ENCODE results near the gene GFOD2. TPM values are rescaled to one million over a fixed set of nuclear protein-coding genes. Genes with fewer than 3 reads are reported as not detected.
A peak's percentile ranks its signal among the peaks of the same experiment; 100 is the strongest.

The GFOD2 gene
- total and polyA plus RNA-seq, 7 donors = 8.0 to 17.3 (median 11.3) TPM

DNA sequence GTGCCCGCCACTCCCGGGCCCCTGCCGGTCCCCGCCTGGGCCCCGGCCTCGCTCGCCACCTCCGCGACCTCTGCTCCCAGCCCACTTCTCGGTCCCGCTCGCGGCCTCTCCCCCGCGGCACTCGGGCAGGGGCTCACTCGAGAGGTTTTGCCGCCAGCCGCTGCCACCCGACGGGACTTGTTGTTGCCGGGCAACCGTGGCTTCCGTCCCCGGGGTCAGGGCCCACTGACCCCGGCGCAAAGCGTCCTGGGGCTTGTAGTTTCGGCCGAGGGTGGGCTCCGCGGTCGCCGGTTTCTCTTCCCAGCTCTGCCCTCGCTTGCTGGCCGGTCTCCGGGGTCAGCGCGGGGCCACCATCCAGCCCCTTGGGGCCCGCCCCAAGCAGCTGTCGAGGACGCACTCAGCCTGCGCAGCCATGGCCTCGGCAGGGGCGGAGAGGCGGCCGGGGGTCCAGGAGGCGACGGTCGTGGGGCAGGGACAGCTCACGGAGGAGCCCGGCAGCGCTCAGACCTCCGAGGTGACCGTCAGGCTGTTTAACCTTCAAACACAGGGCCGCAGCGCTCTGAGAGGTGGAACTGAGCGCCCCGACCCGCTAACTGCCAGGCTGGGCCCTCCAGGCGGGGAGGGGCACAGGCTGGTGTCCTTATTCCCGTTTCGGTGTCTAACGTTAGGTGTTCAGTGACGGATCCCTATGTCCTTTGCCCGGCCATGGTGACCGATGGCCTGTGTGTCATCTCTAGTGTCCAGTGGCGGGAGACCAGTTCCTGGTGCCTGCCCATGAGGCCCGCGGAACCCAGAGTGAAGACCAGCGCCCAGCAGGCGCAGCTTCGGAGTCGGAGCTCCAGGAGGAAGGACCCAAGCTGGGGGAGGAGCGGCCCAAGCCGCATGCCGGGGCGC lies 52.3 kb downstream of the GFOD2 start, which contains the start of the genes C16orf86 and ENKD1:
C16orf86 (plus strand) TSS at position 256 of the 894 bp plus-strand sequence; CDS start at position 413, 157 bp downstream.
ENKD1 (minus strand) TSS at position 192 of the 894 bp plus-strand sequence. CDS start 308 bp downstream, outside the sequence.
- Histone ChIP-seq H3K4me1 (peaks cover 14% of the 10 kb centered on the region), H3K27ac (peak within 1 kb of the TSS; percentile 90), H3K4me3 (peak within 1 kb of the TSS; percentile 88), H3K36me3 (ENCODE audit: insufficient read depth in 1 of 2, low read depth in 1 of 2) (peaks cover 0 to 28% of the 10 kb centered on the region in 2 donors), H3K27me3 (ENCODE audit: insufficient read depth in 3 of 3, low read length in 2 of 3) (no peaks in the 10 kb centered on the region), H3K9me3 (no peaks in the 10 kb centered on the region)
- ATAC-seq (peak; percentile 69 to 81 (median 76)), DNase-seq (peak; percentile 88 to 93)
- WGBS, 3 donors = 5 to 10% (median 6%) methylated on average over 54 to 78 of the region's 78 CpGs
- TF ChIP-seq, protein P1, sequence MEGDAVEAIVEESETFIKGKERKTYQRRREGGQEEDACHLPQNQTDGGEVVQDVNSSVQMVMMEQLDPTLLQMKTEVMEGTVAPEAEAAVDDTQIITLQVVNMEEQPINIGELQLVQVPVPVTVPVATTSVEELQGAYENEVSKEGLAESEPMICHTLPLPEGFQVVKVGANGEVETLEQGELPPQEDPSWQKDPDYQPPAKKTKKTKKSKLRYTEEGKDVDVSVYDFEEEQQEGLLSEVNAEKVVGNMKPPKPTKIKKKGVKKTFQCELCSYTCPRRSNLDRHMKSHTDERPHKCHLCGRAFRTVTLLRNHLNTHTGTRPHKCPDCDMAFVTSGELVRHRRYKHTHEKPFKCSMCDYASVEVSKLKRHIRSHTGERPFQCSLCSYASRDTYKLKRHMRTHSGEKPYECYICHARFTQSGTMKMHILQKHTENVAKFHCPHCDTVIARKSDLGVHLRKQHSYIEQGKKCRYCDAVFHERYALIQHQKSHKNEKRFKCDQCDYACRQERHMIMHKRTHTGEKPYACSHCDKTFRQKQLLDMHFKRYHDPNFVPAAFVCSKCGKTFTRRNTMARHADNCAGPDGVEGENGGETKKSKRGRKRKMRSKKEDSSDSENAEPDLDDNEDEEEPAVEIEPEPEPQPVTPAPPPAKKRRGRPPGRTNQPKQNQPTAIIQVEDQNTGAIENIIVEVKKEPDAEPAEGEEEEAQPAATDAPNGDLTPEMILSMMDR (IDR thresholded peaks at IDR 0.05) = no peak
- intact Hi-C loops (cut with DNase I) = loop anchor here (2.0 to 5.0 kb wide), 3 partner anchors 50 to 146 kb away; partner anchors contain the start of gene GFOD2 (in 1 of the 2)

DNA sequence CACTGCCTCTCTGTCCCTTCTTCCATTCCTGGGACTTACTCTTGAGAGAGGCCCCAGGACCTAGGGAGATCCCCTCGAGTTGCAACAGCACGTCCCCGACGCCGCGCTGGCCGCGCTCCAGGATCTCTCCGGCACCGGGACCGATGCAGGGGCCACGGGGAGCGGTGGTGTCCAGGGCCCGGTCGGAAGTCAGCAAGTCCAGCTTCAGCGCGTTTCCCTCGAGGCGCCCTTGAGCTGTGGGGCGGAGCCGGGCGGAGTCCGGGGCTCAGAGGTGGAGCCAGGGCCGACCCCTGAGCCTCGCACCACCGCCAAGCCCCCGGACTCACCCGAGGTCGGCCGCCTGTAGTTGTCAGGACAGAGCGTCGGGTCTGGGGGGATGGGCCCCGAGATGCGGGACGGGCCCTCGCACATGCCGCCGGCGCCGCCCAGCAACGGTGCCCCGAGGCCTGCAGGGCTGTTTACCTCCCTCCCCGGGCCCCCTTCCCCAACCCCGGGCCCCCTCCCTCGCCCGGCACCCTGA lies 53.0 kb downstream of the GFOD2 start:
- Histone ChIP-seq H3K4me3 (peak overlapping the region; percentile 88), H3K27ac (peak overlapping the region; percentile 90), H3K9me3 (no peaks in the 10 kb centered on the region), H3K36me3 (ENCODE audit: insufficient read depth in 1 of 2, low read depth in 1 of 2) (peaks cover 0 to 28% of the 10 kb centered on the region in 2 donors), H3K4me1 (peaks cover 21% of the 10 kb centered on the region), H3K27me3 (ENCODE audit: insufficient read depth in 3 of 3, low read length in 2 of 3) (no peaks in the 10 kb centered on the region)
- peak in 1 of 4 donors; percentile 2 for ATAC-seq
- intact Hi-C loops (cut with DNase I) = loop anchor here (2.0 to 5.0 kb wide), 3 partner anchors 51 to 145 kb away; partner anchors contain the start of gene GFOD2 (in 1 of the 2)
- WGBS, 3 donors = 1 to 5% (median 1%) methylated on average over 20 to 46 of the region's 46 CpGs
- DNase-seq = peak; percentile 48 to 72
- TF ChIP-seq, protein P1 (IDR thresholded peaks at IDR 0.05) = no peak

DNA sequence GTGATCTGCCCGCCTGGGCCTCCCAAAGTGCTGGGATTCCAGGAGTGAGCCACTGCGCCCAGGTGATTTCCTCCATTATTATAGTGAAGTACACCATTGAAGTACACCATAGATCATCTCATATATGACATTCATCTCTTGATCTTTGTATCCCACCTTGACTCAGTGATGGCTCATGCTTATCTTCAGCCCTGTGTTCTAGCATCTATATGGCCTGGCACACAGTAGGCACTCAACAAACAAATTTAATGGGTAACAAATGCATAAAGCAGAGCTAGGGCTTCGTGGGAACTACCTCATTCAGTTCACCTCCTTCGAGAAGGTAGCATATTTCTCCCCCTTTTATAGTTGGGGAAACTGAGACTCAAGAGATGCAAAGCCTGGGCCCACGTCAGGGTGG lies 53.5 kb downstream of the GFOD2 start:
- H3K4me3 ChIP-seq = peak overlapping the region; percentile 88
- H3K9me3 ChIP-seq = no peaks in the 10 kb centered on the region
- no peak overlapping the region for H3K27ac ChIP-seq
- WGBS, 3 donors = 69 to 74% (median 71%) methylated on average over 5 of the region's 5 CpGs
- H3K27me3 ChIP-seq (ENCODE audit: insufficient read depth in 3 of 3, low read length in 2 of 3) = no peaks in the 10 kb centered on the region
- peaks cover 0 to 28% of the 10 kb centered on the region in 2 donors for H3K36me3 ChIP-seq (ENCODE audit: insufficient read depth in 1 of 2, low read depth in 1 of 2)
- ATAC-seq = no peak
- H3K4me1 ChIP-seq = peaks cover 23% of the 10 kb centered on the region
- DNase-seq = no peak
- TF ChIP-seq, protein P1 (IDR thresholded peaks at IDR 0.05) = no peak
- intact Hi-C loops (cut with DNase I) = loop anchor here (5.0 kb wide), 2 partner anchors 52 to 118 kb away; partner anchors contain the start of gene GFOD2 (in 1 of the 2)

DNA sequence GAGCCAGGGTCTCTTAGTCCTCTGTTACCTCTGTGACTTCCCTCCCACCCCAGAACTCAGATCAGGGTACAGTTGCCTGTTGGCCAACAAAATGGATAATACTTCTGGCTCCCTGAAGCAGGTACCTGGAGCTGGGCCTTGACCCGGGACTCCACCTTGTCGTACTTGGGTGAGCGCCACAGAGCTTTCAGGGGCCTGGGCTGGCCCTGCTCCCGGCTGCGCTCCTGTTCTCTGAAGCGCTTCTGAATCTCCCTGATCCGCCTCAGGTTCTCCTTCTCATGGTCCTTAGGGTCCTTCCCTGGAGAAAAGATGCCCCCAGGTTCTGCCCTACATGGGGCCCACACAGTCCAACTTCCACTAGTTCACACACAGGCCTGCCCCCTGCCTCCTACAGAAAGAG lies 54.2 kb downstream of the GFOD2 start:
- H3K9me3 ChIP-seq = no peaks in the 10 kb centered on the region
- peaks cover 23% of the 10 kb centered on the region for H3K4me1 ChIP-seq
- ATAC-seq (no peak), DNase-seq (peak in 1 of 2 donors; percentile 46)
- 92 to 97% (median 94%) methylated on average over 7 of the region's 7 CpGs for WGBS, 3 donors
- no peak overlapping the region for H3K27ac ChIP-seq
- TF ChIP-seq, protein P1 (IDR thresholded peaks at IDR 0.05) = no peak
- intact Hi-C loops (cut with DNase I) = loop anchor here (5.0 kb wide), 2 partner anchors 52 to 118 kb away; partner anchors contain the start of gene GFOD2 (in 1 of the 2)
- H3K36me3 ChIP-seq (ENCODE audit: insufficient read depth in 1 of 2, low read depth in 1 of 2) = peaks cover 0 to 28% of the 10 kb centered on the region in 2 donors
- H3K4me3 ChIP-seq = no peak overlapping the region
- H3K27me3 ChIP-seq (ENCODE audit: insufficient read depth in 3 of 3, low read length in 2 of 3) = no peaks in the 10 kb centered on the region

Data from psoas muscle (tissue), 8 donors.